T-helper 2 cell treated with Interferon-gamma antibody and Interleukin-4, amounts not matched to agents 5 μg/mL and 100 μg/mL, for 36 hours (primary cell): ENCODE data around the gene DLGAP4.

Experiments used
- DNase-seq: peaks from one replicate; pipeline ENCODE4 v3.0.0; 2021; ENCODE audit warnings: low spot score
- H3K27ac Mint-ChIP-seq: one replicate; pipeline ENCODE4 v1.8.0; 2021; ENCODE audit warnings: mild to moderate bottlenecking, mixed read lengths
- H3K27me3 Mint-ChIP-seq: one replicate; pipeline ENCODE4 v1.8.0; 2021; ENCODE audit warnings: low read depth, mixed read lengths
- H3K36me3 Mint-ChIP-seq: one replicate; pipeline ENCODE4 v1.8.0; 2021; ENCODE audit warnings: low read depth, mixed read lengths
- H3K4me1 Mint-ChIP-seq: one replicate; pipeline ENCODE4 v1.8.0; 2021; ENCODE audit warnings: low read depth, mixed read lengths
- H3K4me3 Mint-ChIP-seq: one replicate; pipeline ENCODE4 v1.8.0; 2022; ENCODE audit warnings: mild to moderate bottlenecking, moderate library complexity, mixed read lengths
- H3K9me3 Mint-ChIP-seq: one replicate; pipeline ENCODE4 v1.8.0; 2021; ENCODE audit warnings: mixed read lengths

The DLGAP4 gene

DNA sequence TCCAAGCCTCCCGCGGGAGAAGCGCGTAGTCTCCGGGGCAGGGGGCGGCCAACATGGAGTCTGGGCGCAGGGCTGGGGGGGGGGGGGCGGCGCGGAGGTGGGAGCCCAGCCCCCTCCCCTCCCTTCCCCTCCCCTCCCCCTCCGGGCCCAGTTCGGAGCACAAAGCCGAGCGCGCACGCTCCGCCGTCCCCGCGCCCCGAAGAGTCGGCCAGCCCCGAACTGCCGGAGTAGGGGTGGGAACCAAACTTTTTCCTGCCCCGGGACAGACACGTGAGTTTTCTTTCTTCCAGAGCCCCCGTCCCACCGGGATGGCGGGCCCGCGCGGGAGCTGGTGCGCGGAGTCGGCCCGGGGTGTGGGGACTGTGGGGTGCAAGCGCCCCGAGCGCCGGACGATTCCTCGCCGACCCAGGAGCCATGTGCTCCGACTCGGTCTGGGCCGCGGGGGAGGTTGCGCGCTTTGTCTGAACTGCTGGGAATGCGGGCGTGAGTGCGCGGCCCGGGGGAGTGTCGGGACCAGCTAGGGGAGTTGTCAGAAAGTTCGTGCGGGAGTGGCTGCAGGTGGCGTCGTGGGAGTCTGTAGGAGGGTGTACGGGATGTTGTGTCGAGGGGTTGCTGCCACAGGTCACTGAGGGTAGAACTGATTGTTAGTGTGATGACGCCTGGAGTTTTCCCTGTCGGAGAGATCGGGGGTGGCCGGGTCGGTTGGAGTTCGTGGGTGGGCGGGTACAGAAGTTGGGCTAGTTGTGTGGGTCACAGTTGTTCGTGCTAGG, 268.4 kb downstream of the DLGAP4 start:
- Mint-ChIP-seq H3K9me3 (no peaks in the 10 kb centered on the region), H3K27me3 (no peaks in the 10 kb centered on the region), H3K4me3 (peak overlapping the region; percentile 96), H3K27ac (peak overlapping the region; percentile 95), H3K36me3 (peaks cover 29% of the 10 kb centered on the region), H3K4me1 (peaks cover 28% of the 10 kb centered on the region)
- DNase-seq = peak; percentile 54

DNA sequence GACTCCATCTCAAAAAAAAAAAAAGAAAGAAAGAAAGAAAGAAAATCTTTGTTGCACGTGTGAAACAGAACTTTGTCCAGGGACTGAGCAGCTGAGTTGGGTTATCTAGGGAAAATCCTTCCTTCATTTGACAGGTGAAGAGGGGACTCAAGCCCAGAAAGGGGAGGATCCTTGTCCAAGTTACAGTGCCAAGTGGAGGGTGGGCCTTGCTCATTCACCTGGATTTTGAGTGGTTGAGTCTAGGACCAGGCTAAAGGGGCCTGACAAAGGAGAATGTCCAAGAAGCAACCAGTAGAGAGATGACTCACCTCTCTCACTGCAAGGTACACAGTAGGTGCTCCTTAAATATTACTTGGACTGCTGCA, 269.9 kb downstream of the DLGAP4 start:
- Mint-ChIP-seq H3K4me3 (peak overlapping the region; percentile 96), H3K4me1 (peaks cover 33% of the 10 kb centered on the region)

More for the DNA sequence above, 269.9 kb downstream of the DLGAP4 start:
- Mint-ChIP-seq H3K36me3 (peaks cover 40% of the 10 kb centered on the region), H3K27ac (peak overlapping the region; percentile 95), H3K27me3 (no peaks in the 10 kb centered on the region), H3K9me3 (no peaks in the 10 kb centered on the region)
- DNase-seq = no peak
